Thyroid gland (tissue), 4 donors: ENCODE results near the gene ST3GAL4. TPM values are rescaled to one million over a fixed set of nuclear protein-coding genes. Genes with fewer than 3 reads are reported as not detected.

Source experiments
- DNase-seq, 2 donors: peaks; one replicate each; pipeline ENCODE4 v3.0.0-alpha.2; 2019
- H3K27ac ChIP-seq, 3 donors: fragments of 200-600 bp; sonication (generic); 1 replicate in 2 of 3; 2 replicates in 1 of 3; pipeline ENCODE4 v1.5.1; 2016 to 2019; ENCODE audit warnings: mild to moderate bottlenecking in 1 of 3, moderate library complexity in 1 of 3
- H3K27me3 ChIP-seq: fragments of 200-600 bp; sonication (generic); one replicate; pipeline ENCODE4 v1.5.1; 2019
- H3K36me3 ChIP-seq, 2 donors: fragments of 200-600 bp; sonication (generic); one replicate each; pipeline ENCODE4 v1.5.1; 2016 to 2019
- H3K4me1 ChIP-seq, 2 donors: fragments of 200-600 bp; sonication (generic); one replicate each; pipeline ENCODE4 v1.5.1; 2017 to 2019
- H3K4me3 ChIP-seq, 3 donors: fragments of 200-600 bp; sonication (generic); replicated peaks in 1 of 3; 1 replicate in 2 of 3; 2 replicates in 1 of 3; pipeline ENCODE4 v1.5.1; 2016; ENCODE audit warnings: mild to moderate bottlenecking in 1 of 3
- H3K9me3 ChIP-seq: fragments of 200-600 bp; sonication (generic); one replicate; pipeline ENCODE4 v1.5.1; 2017
- POLR2A ChIP-seq, 2 donors: fragments of 450-650 bp; IDR thresholded peaks; one replicate each; pipeline ENCODE4 v1.6.1; 2017; ENCODE audit warnings: antibody characterized with exemption in 2 of 2, mild to moderate bottlenecking in 2 of 2, moderate library complexity in 1 of 2
- WGBS, 2 donors: methylation state at CpG; one replicate each; pipeline ENCODE4 v1.1.5; 2017; 5-methylcytosine and 5-hydroxymethylcytosine counted together
- intact Hi-C: fragments of 100-400 bp; cut with DNase I; formaldehyde crosslinking; loops from one replicate; pipeline ENCODE4 v1.15.1; 2023
- total RNA-seq, 4 donors: library from RNA; depleted of rRNA; stranded (reverse); fragments of >200 nt; gene quantifications; one replicate each; pipeline ENCODE4 v1.2.3, GENCODE V29; 2016
- TF ChIP-seq, protein P1 (sequence below), 6 experiments: fragments of 200-600 bp in 3 of 6; fragments of 450-650 bp in 3 of 6; sonication (generic) in 3 of 6; IDR thresholded peaks; one replicate each; pipeline ENCODE4 v1.5.1; 2016 to 2019; ENCODE audit warnings: antibody characterized with exemption in 6 of 6, mild to moderate bottlenecking in 2 of 6, inconsistent platforms in 1 of 6, moderate library complexity in 1 of 6

Gene ST3GAL4
- total RNA-seq, 4 donors from 2014 or later, result 5.3 to 33.9 (median 26.4) TPM

DNA sequence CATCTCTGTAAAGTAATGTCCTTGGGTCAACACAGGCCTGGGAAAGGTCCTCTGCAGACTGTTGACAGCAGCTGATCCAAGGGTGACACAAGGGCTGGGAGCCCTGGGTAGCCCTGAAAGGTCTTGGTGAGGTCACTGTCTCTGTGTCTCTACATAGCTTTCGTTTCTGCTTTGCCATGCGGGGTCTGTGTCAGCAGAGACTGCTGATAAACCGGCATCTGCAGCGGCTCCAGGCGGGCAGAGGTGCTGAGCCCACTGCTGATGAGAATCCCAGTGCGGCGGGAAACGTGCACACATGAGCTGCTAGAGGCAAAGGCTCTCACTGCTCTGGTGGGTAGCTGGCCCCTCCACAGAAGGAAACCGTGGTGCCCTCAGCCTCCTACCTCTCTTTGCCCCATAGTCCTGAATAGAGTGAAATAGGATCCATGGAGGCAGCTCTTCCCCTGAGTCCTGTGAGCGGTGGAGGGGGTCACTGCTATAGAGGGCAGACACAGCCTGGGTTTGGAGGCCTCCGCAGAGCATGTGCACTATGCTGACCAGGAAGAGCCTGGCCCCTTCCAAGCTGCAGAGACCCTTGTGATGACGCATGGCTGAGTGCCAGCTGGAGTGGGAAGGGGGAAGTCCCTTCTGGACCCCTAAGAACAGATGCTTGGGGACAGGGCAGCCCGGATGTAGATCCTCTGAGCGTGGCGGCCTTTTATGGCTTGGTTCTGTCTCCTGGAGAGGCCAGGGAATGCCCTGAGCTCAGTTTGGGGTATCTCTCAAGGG, 17.8 kb upstream of the ST3GAL4 start:
- no peak for DNase-seq
- Histone ChIP-seq H3K27me3 (no peaks in the 10 kb centered on the region), H3K9me3 (no peaks in the 10 kb centered on the region), H3K36me3 (no peaks in the 10 kb centered on the region), H3K4me3 (no peak overlapping the region), H3K4me1 (peaks cover 6 to 17% of the 10 kb centered on the region in 2 donors), H3K27ac (no peak overlapping the region)
- TF ChIP-seq, protein P1, sequence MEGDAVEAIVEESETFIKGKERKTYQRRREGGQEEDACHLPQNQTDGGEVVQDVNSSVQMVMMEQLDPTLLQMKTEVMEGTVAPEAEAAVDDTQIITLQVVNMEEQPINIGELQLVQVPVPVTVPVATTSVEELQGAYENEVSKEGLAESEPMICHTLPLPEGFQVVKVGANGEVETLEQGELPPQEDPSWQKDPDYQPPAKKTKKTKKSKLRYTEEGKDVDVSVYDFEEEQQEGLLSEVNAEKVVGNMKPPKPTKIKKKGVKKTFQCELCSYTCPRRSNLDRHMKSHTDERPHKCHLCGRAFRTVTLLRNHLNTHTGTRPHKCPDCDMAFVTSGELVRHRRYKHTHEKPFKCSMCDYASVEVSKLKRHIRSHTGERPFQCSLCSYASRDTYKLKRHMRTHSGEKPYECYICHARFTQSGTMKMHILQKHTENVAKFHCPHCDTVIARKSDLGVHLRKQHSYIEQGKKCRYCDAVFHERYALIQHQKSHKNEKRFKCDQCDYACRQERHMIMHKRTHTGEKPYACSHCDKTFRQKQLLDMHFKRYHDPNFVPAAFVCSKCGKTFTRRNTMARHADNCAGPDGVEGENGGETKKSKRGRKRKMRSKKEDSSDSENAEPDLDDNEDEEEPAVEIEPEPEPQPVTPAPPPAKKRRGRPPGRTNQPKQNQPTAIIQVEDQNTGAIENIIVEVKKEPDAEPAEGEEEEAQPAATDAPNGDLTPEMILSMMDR (IDR thresholded peaks at IDR 0.05), result no peak
- TF ChIP-seq POLR2A (IDR thresholded peaks at IDR 0.05), result no peak
- WGBS, 2 donors, result 82 to 92% methylated on average over 11 to 15 of the region's 15 CpGs
- intact Hi-C loops, result no loop called here

- intact Hi-C loops, result no loop called here
Measured at GRCh38 chr11:126338346-126339055, 17.0 kb upstream of the ST3GAL4 start.

GRCh38 chr11:126339073-126339862, 16.2 kb upstream of the ST3GAL4 start:
- H3K4me1 ChIP-seq, result peaks cover 6 to 17% of the 10 kb centered on the region in 2 donors
- DNase-seq, result no peak
- H3K27me3 ChIP-seq, result no peaks in the 10 kb centered on the region
- peak overlapping the region in 1 of 3 donors; percentile 47 for H3K27ac ChIP-seq
- TF ChIP-seq POLR2A (IDR thresholded peaks at IDR 0.05), result no peak
- TF ChIP-seq, protein P1 (IDR thresholded peaks at IDR 0.05), result no peak
- H3K4me3 ChIP-seq, result no peak overlapping the region
- H3K36me3 ChIP-seq, result peaks cover 0 to 10% of the 10 kb centered on the region in 2 donors
- intact Hi-C loops, result no loop called here
- 86 to 90% methylated on average over 15 of the region's 15 CpGs for WGBS, 2 donors
- H3K9me3 ChIP-seq, result no peaks in the 10 kb centered on the region

More at GRCh38 chr11:126338346-126339055, 17.0 kb upstream of the ST3GAL4 start:
- Histone ChIP-seq H3K27ac (no peak overlapping the region), H3K4me3 (no peak overlapping the region), H3K36me3 (peaks cover 0 to 2% of the 10 kb centered on the region in 2 donors), H3K4me1 (peaks cover 6 to 17% of the 10 kb centered on the region in 2 donors), H3K27me3 (no peaks in the 10 kb centered on the region), H3K9me3 (no peaks in the 10 kb centered on the region)
- WGBS, 2 donors, result 96 to 97% methylated on average over 7 of the region's 7 CpGs
- no peak for DNase-seq
- TF ChIP-seq, protein P1 (IDR thresholded peaks at IDR 0.05), result no peak
- TF ChIP-seq POLR2A (IDR thresholded peaks at IDR 0.05), result no peak

GRCh38 chr11:126339863-126340434, 15.5 kb upstream of the ST3GAL4 start:
- no peaks in the 10 kb centered on the region for H3K9me3 ChIP-seq
- DNase-seq, result peak; percentile 71 to 80
- no peak overlapping the region for H3K4me3 ChIP-seq
- TF ChIP-seq, protein P1 (IDR thresholded peaks at IDR 0.05), result no peak
- no peak for TF ChIP-seq POLR2A (IDR thresholded peaks at IDR 0.05)
- peaks cover 6 to 17% of the 10 kb centered on the region in 2 donors for H3K4me1 ChIP-seq
- H3K27me3 ChIP-seq, result no peaks in the 10 kb centered on the region
- WGBS, 2 donors, result 38 to 53% methylated on average over 5 to 11 of the region's 11 CpGs
- peaks cover 0 to 12% of the 10 kb centered on the region in 2 donors for H3K36me3 ChIP-seq
- intact Hi-C loops, result no loop called here
- peak overlapping the region in 2 of 3 donors; percentile 35 to 47 for H3K27ac ChIP-seq
